RWPE1 (cell line): ENCODE measurements around the gene MORC3.

Experiments
- CTCF ChIA-PET: fragments of 350-600 bp; sonication (Branson Sonifier 250); formaldehyde crosslinking; extraction: SDS; loops from one replicate; lab custom pipeline; 2021; lab: Yijun Ruan, JAX
- POLR2A ChIA-PET: fragments of 400-600 bp; formaldehyde crosslinking; extraction: SDS; loops from one replicate; lab custom pipeline; 2020; ENCODE audit warnings: antibody characterized with exemption; ENCODE audit not compliant: low non-redundant PET; lab: Yijun Ruan, JAX
- DNase-seq: peaks from one replicate; pipeline ENCODE4 v3.0.0; 2012; ENCODE audit warnings: low spot score
- H3K27ac ChIP-seq: fragments of 450-650 bp; 2 replicates; pipeline ENCODE4 v1.5.1; 2017
- CTCF ChIP-seq: fragments of 450-650 bp; conservative IDR thresholded peaks from 2 replicates; pipeline ENCODE4 v1.5.1; 2017; ENCODE audit warnings: low read depth, mild to moderate bottlenecking

MORC3 gene

GRCh38 chr21:36419996-36420395 is 100.0 kb downstream of the MORC3 start:
- ChIA-PET CTCF (interaction anchor here (0.7 to 0.9 kb wide), 4 partner anchors 9 to 211 kb away, joined by 3 to 6 read pairs (median 4); no protein-coding TSS in a partner anchor), POLR2A (no interaction called here)
- peak; percentile 79 for TF ChIP-seq CTCF
- peak overlapping the region; percentile 1; the same call in 1 of the 2 replicates for H3K27ac ChIP-seq
- peak; percentile 88 for DNase-seq

- CTCF ChIA-PET, result interaction anchor here (0.7 kb wide), 1 partner anchor 39 kb away, joined by 4 read pairs; no protein-coding TSS in a partner anchor
- DNase-seq, result no peak
- TF ChIP-seq CTCF, result no peak
- peak overlapping the region; percentile 1; the same call in 1 of the 2 replicates for H3K27ac ChIP-seq
- POLR2A ChIA-PET, result no interaction called here
These were observed 100.8 kb downstream of the MORC3 start for GRCh38 chr21:36420571-36421339.

GRCh38 chr21:36422279-36423098 is 102.5 kb downstream of the MORC3 start:
- peak overlapping the region; percentile 55 for H3K27ac ChIP-seq
- ChIA-PET POLR2A (no interaction called here), CTCF (interaction anchor here (0.7 to 1.7 kb wide), 4 partner anchors 11 to 872 kb away, joined by 3 to 6 read pairs (median 4); no protein-coding TSS in a partner anchor)
- DNase-seq, result peak; percentile 52
- peak; percentile 67 for TF ChIP-seq CTCF

- CTCF ChIA-PET, result no interaction called here
- peak overlapping the region; percentile 36 for H3K27ac ChIP-seq
- TF ChIP-seq CTCF, result no peak
- POLR2A ChIA-PET, result no interaction called here
- DNase-seq, result no peak
These were observed 103.9 kb downstream of the MORC3 start for GRCh38 chr21:36423771-36424433.

GRCh38 chr21:36424592-36424991 is 104.6 kb downstream of the MORC3 start:
- POLR2A ChIA-PET, result interaction anchor here (0.6 kb wide), 1 partner anchor 447 kb away, joined by 3 read pairs; no protein-coding TSS in a partner anchor
- CTCF ChIA-PET, result interaction anchor here (0.6 kb wide), 1 partner anchor 716 kb away, joined by 3 read pairs; no protein-coding TSS in a partner anchor
- H3K27ac ChIP-seq, result peak overlapping the region; percentile 21; the same call in 1 of the 2 replicates
- no peak for DNase-seq
- no peak for TF ChIP-seq CTCF

- POLR2A ChIA-PET, result interaction anchor here (0.7 kb wide), 1 partner anchor 73 kb away, joined by 4 read pairs; no protein-coding TSS in a partner anchor
- CTCF ChIA-PET, result no interaction called here
- no peak for DNase-seq
- 0 out of 2 replicates have a peak overlapping the region, but pooled peaks have one; percentile 11 for H3K27ac ChIP-seq
- no peak for TF ChIP-seq CTCF
These were observed 105.3 kb downstream of the MORC3 start for GRCh38 chr21:36425286-36425685.
